ENCODE results near the gene ANGPT4.

The ANGPT4 gene

GRCh38 chr20:842547-842940 is 73.6 kb downstream of the ANGPT4 start:
- Histone ChIP-seq H3K9me3 (ENCODE audit: control insufficient read depth, insufficient read depth, low read depth, low read length) (no peaks in the 10 kb centered on the region), H3K27ac (ENCODE audit: low read depth, low read length) (no peak overlapping the region), H3K4me3 (ENCODE audit: low read depth, low read length) (peak overlapping the region; percentile 78), H3K27me3 (ENCODE audit: control insufficient read depth, insufficient read depth, low read length) (peaks cover 50% of the 10 kb centered on the region), H3K36me3 (ENCODE audit: control insufficient read depth, insufficient read depth, low read length) (no peaks in the 10 kb centered on the region), H3K4me1 (ENCODE audit: control insufficient read depth, insufficient read depth, low read length) (peaks cover 38% of the 10 kb centered on the region), H3K9ac (ENCODE audit: low read length) (no peak overlapping the region)

- peak overlapping the region; percentile 78 for H3K4me3 ChIP-seq (ENCODE audit: low read depth, low read length)
- peaks cover 50% of the 10 kb centered on the region for H3K27me3 ChIP-seq (ENCODE audit: control insufficient read depth, insufficient read depth, low read length)
- peak overlapping the region; percentile 8 for H3K9ac ChIP-seq (ENCODE audit: low read length)
- H3K27ac ChIP-seq (ENCODE audit: low read depth, low read length): no peak overlapping the region
- H3K36me3 ChIP-seq (ENCODE audit: control insufficient read depth, insufficient read depth, low read length): no peaks in the 10 kb centered on the region
- no peaks in the 10 kb centered on the region for H3K9me3 ChIP-seq (ENCODE audit: control insufficient read depth, insufficient read depth, low read depth, low read length)
- H3K4me1 ChIP-seq (ENCODE audit: control insufficient read depth, insufficient read depth, low read length): peaks cover 35% of the 10 kb centered on the region
These were observed 74.3 kb downstream of the ANGPT4 start for GRCh38 chr20:841568-842546.

GRCh38 chr20:840858-841567 is 75.1 kb downstream of the ANGPT4 start:
- Histone ChIP-seq H3K4me1 (ENCODE audit: control insufficient read depth, insufficient read depth, low read length) (peaks cover 26% of the 10 kb centered on the region), H3K9ac (ENCODE audit: low read length) (peak overlapping the region; percentile 8), H3K4me3 (ENCODE audit: low read depth, low read length) (peak overlapping the region; percentile 78), H3K36me3 (ENCODE audit: control insufficient read depth, insufficient read depth, low read length) (no peaks in the 10 kb centered on the region), H3K9me3 (ENCODE audit: control insufficient read depth, insufficient read depth, low read depth, low read length) (no peaks in the 10 kb centered on the region), H3K27me3 (ENCODE audit: control insufficient read depth, insufficient read depth, low read length) (peaks cover 49% of the 10 kb centered on the region), H3K27ac (ENCODE audit: low read depth, low read length) (no peak overlapping the region)

- Histone ChIP-seq H3K9me3 (ENCODE audit: control insufficient read depth, insufficient read depth, low read depth, low read length) (no peaks in the 10 kb centered on the region), H3K27ac (ENCODE audit: low read depth, low read length) (no peak overlapping the region), H3K27me3 (ENCODE audit: control insufficient read depth, insufficient read depth, low read length) (peaks cover 44% of the 10 kb centered on the region), H3K9ac (ENCODE audit: low read length) (no peak overlapping the region), H3K4me3 (ENCODE audit: low read depth, low read length) (peak overlapping the region; percentile 78), H3K4me1 (ENCODE audit: control insufficient read depth, insufficient read depth, low read length) (peaks cover 22% of the 10 kb centered on the region), H3K36me3 (ENCODE audit: control insufficient read depth, insufficient read depth, low read length) (no peaks in the 10 kb centered on the region)
These were observed 75.7 kb downstream of the ANGPT4 start for GRCh38 chr20:840503-840857.

GRCh38 chr20:839626-840025 is 76.5 kb downstream of the ANGPT4 start:
- peaks cover 26% of the 10 kb centered on the region for H3K4me1 ChIP-seq (ENCODE audit: control insufficient read depth, insufficient read depth, low read length)
- H3K9ac ChIP-seq (ENCODE audit: low read length): no peak overlapping the region
- peaks cover 39% of the 10 kb centered on the region for H3K27me3 ChIP-seq (ENCODE audit: control insufficient read depth, insufficient read depth, low read length)
- no peak overlapping the region for H3K27ac ChIP-seq (ENCODE audit: low read depth, low read length)
- no peaks in the 10 kb centered on the region for H3K36me3 ChIP-seq (ENCODE audit: control insufficient read depth, insufficient read depth, low read length)
- no peak overlapping the region for H3K4me3 ChIP-seq (ENCODE audit: low read depth, low read length)
- H3K9me3 ChIP-seq (ENCODE audit: control insufficient read depth, insufficient read depth, low read depth, low read length): no peaks in the 10 kb centered on the region

GRCh38 chr20:839015-839414 is 77.1 kb downstream of the ANGPT4 start:
- H3K9ac ChIP-seq (ENCODE audit: low read length): no peak overlapping the region
- no peak overlapping the region for H3K4me3 ChIP-seq (ENCODE audit: low read depth, low read length)
- H3K9me3 ChIP-seq (ENCODE audit: control insufficient read depth, insufficient read depth, low read depth, low read length): no peaks in the 10 kb centered on the region
- peaks cover 44% of the 10 kb centered on the region for H3K27me3 ChIP-seq (ENCODE audit: control insufficient read depth, insufficient read depth, low read length)
- no peaks in the 10 kb centered on the region for H3K36me3 ChIP-seq (ENCODE audit: control insufficient read depth, insufficient read depth, low read length)
- no peak overlapping the region for H3K27ac ChIP-seq (ENCODE audit: low read depth, low read length)
- peaks cover 26% of the 10 kb centered on the region for H3K4me1 ChIP-seq (ENCODE audit: control insufficient read depth, insufficient read depth, low read length)

- no peak overlapping the region for H3K9ac ChIP-seq (ENCODE audit: low read length)
- H3K27ac ChIP-seq (ENCODE audit: low read depth, low read length): no peak overlapping the region
These were observed 79.9 kb downstream of the ANGPT4 start for GRCh38 chr20:836190-836589.

GRCh38 chr20:835608-836045 is 80.5 kb downstream of the ANGPT4 start:
- Histone ChIP-seq H3K4me1 (ENCODE audit: control insufficient read depth, insufficient read depth, low read length) (peaks cover 13% of the 10 kb centered on the region; the same call in 1 of the 2 replicates), H3K4me3 (ENCODE audit: low read depth, low read length) (no peak overlapping the region), H3K36me3 (ENCODE audit: control insufficient read depth, insufficient read depth, low read length) (no peaks in the 10 kb centered on the region), H3K9ac (ENCODE audit: low read length) (no peak overlapping the region), H3K27me3 (ENCODE audit: control insufficient read depth, insufficient read depth, low read length) (peaks cover 12% of the 10 kb centered on the region), H3K9me3 (ENCODE audit: control insufficient read depth, insufficient read depth, low read depth, low read length) (no peaks in the 10 kb centered on the region), H3K27ac (ENCODE audit: low read depth, low read length) (no peak overlapping the region)

More at GRCh38 chr20:836190-836589, 79.9 kb downstream of the ANGPT4 start:
- H3K27me3 ChIP-seq (ENCODE audit: control insufficient read depth, insufficient read depth, low read length): peaks cover 17% of the 10 kb centered on the region
- no peaks in the 10 kb centered on the region for H3K9me3 ChIP-seq (ENCODE audit: control insufficient read depth, insufficient read depth, low read depth, low read length)
- peaks cover 15% of the 10 kb centered on the region; the same call in 1 of the 2 replicates for H3K4me1 ChIP-seq (ENCODE audit: control insufficient read depth, insufficient read depth, low read length)
- H3K4me3 ChIP-seq (ENCODE audit: low read depth, low read length): no peak overlapping the region
- no peaks in the 10 kb centered on the region for H3K36me3 ChIP-seq (ENCODE audit: control insufficient read depth, insufficient read depth, low read length)

GRCh38 chr20:834151-834746 is 81.9 kb downstream of the ANGPT4 start:
- Histone ChIP-seq H3K27me3 (ENCODE audit: control insufficient read depth, insufficient read depth, low read length) (peaks cover 10% of the 10 kb centered on the region), H3K4me3 (ENCODE audit: low read depth, low read length) (peak overlapping the region; percentile 80), H3K27ac (ENCODE audit: low read depth, low read length) (no peak overlapping the region), H3K36me3 (ENCODE audit: control insufficient read depth, insufficient read depth, low read length) (no peaks in the 10 kb centered on the region), H3K4me1 (ENCODE audit: control insufficient read depth, insufficient read depth, low read length) (peaks cover 9% of the 10 kb centered on the region; the same call in 1 of the 2 replicates), H3K9ac (ENCODE audit: low read length) (peak overlapping the region; percentile 99), H3K9me3 (ENCODE audit: control insufficient read depth, insufficient read depth, low read depth, low read length) (no peaks in the 10 kb centered on the region)

- H3K9ac ChIP-seq (ENCODE audit: low read length): peak within 1 kb of the TSS; percentile 99
- peaks cover 9% of the 10 kb centered on the region; the same call in 1 of the 2 replicates for H3K4me1 ChIP-seq (ENCODE audit: control insufficient read depth, insufficient read depth, low read length)
- no peaks in the 10 kb centered on the region for H3K36me3 ChIP-seq (ENCODE audit: control insufficient read depth, insufficient read depth, low read length)
- H3K4me3 ChIP-seq (ENCODE audit: low read depth, low read length): peak within 1 kb of the TSS; percentile 80
- H3K27me3 ChIP-seq (ENCODE audit: control insufficient read depth, insufficient read depth, low read length): peaks cover 10% of the 10 kb centered on the region
- peak within 1 kb of the TSS; percentile 95 for H3K27ac ChIP-seq (ENCODE audit: low read depth, low read length)
- H3K9me3 ChIP-seq (ENCODE audit: control insufficient read depth, insufficient read depth, low read depth, low read length): no peaks in the 10 kb centered on the region
These were observed 82.5 kb downstream of the ANGPT4 start, which contains the start of gene FAM110A for GRCh38 chr20:833450-834150. FAM110A (plus strand) TSS chr20:833715; CDS start chr20:844805, 11,090 bp downstream.

Measured in HUES6 (cell line).